IMR-90 (cell line): ENCODE measurements around the gene PPP1R37. TPM values are rescaled to one million over a fixed set of nuclear protein-coding genes. Genes with fewer than 3 reads are reported as not detected.
A peak's percentile ranks its signal among the peaks of the same experiment; 100 is the strongest.

Experiments used
- ATAC-seq: fragments of 200-7000 bp; cut with Tn5 transposase; 2 replicates; pipeline ENCODE4 v1.9.1; 2020; ENCODE audit warnings: low read depth, mild to moderate bottlenecking, moderate library complexity
- BruUV-seq: library from RNA; stranded (reverse); fragments of 400-500 nt; replicated peaks from 2 replicates; lab custom pipeline; 2021; lab: Mats Ljungman, UMichigan
- CTCF ChIA-PET: fragments of 300-600 bp; formaldehyde crosslinking; extraction: SDS; loops from one replicate; lab custom pipeline; 2021; ENCODE audit warnings: antibody characterized with exemption; lab: Yijun Ruan, JAX
- POLR2A ChIA-PET: fragments of 300-600 bp; sonication (Branson Sonifier 250); formaldehyde crosslinking; loops from one replicate; lab custom pipeline; 2022; ENCODE audit warnings: antibody characterized with exemption; ENCODE audit not compliant: unreplicated experiment; lab: Charles Lee
- DNase-seq: peaks from one replicate; pipeline ENCODE4 v3.0.0; 2013
- H2AFZ ChIP-seq: replicated peaks from 2 replicates; pipeline ENCODE3; 2013; ENCODE audit warnings: low read length, mild to moderate bottlenecking; ENCODE audit not compliant: poor library complexity
- H2AK5ac ChIP-seq: 2 replicates; pipeline ENCODE4 v1.6.1; 2013; ENCODE audit warnings: low read depth, low read length, inconsistent platforms
- H2AK9ac ChIP-seq: replicated peaks from 2 replicates; pipeline ENCODE3; 2013; ENCODE audit warnings: mild to moderate bottlenecking, low read depth, low read length, moderate library complexity; ENCODE audit not compliant: poor library complexity
- H2BK120ac ChIP-seq: 2 replicates; pipeline ENCODE4 v1.6.1; 2013; ENCODE audit warnings: low read depth, low read length, inconsistent platforms
- H2BK15ac ChIP-seq: 3 replicates; pipeline ENCODE4 v1.6.1; 2013; ENCODE audit warnings: low read depth, low read length, inconsistent platforms
- H2BK20ac ChIP-seq: 2 replicates; pipeline ENCODE4 v1.6.1; 2013; ENCODE audit warnings: low read depth, mild to moderate bottlenecking, inconsistent platforms, low read length, moderate library complexity
- H2BK5ac ChIP-seq: 2 replicates; pipeline ENCODE4 v1.6.1; 2013; ENCODE audit warnings: mild to moderate bottlenecking, low read depth, low read length, inconsistent platforms; ENCODE audit not compliant: poor library complexity, severe bottlenecking
- H3K14ac ChIP-seq: replicated peaks from 2 replicates; pipeline ENCODE4 v1.6.1; 2013; ENCODE audit warnings: low read depth, low read length, inconsistent platforms
- H3K18ac ChIP-seq: 2 replicates; pipeline ENCODE4 v1.6.1; 2013; ENCODE audit warnings: low read depth, low read length, control low read depth
- H3K23ac ChIP-seq: 2 replicates; pipeline ENCODE4 v1.6.1; 2013; ENCODE audit warnings: low read depth, low read length, inconsistent platforms
- H3K27ac ChIP-seq: 2 replicates; pipeline ENCODE4 v1.5.1; 2013; ENCODE audit warnings: mild to moderate bottlenecking, control low read depth, low read length; ENCODE audit not compliant: insufficient read depth
- H3K27me3 ChIP-seq: 2 replicates; pipeline ENCODE4 v1.6.1; 2013; ENCODE audit warnings: low read length; ENCODE audit not compliant: control insufficient read depth, insufficient read depth
- H3K36me3 ChIP-seq: 2 replicates; pipeline ENCODE4 v1.6.1; 2013; ENCODE audit warnings: low read length, mixed read lengths; ENCODE audit not compliant: control insufficient read depth, insufficient read depth
- H3K4ac ChIP-seq: 2 replicates; pipeline ENCODE4 v1.6.1; 2013; ENCODE audit warnings: low read depth, low read length, inconsistent platforms
- H3K4me1 ChIP-seq: 2 replicates; pipeline ENCODE4 v1.6.1; 2013; ENCODE audit warnings: low read length, mixed read lengths; ENCODE audit not compliant: control insufficient read depth, insufficient read depth
- H3K4me2 ChIP-seq: 2 replicates; pipeline ENCODE4 v1.6.1; 2013; ENCODE audit warnings: low read depth, mild to moderate bottlenecking, control low read depth, low read length, moderate library complexity
- H3K4me3 ChIP-seq: 2 replicates; pipeline ENCODE4 v1.5.1; 2013; ENCODE audit warnings: low read depth, mild to moderate bottlenecking, control low read depth, low read length, moderate library complexity; ENCODE audit not compliant: insufficient read depth
- H3K56ac ChIP-seq: 2 replicates; pipeline ENCODE4 v1.6.1; 2013; ENCODE audit warnings: low read length, inconsistent platforms; ENCODE audit not compliant: insufficient read depth; ENCODE audit errors: extremely low read depth
- H3K79me1 ChIP-seq, 2 experiments: 2 replicates each; pipeline ENCODE4 v1.6.1; 2013; ENCODE audit warnings: low read length in 2 of 2, inconsistent platforms in 1 of 2, low read depth in 1 of 2
- H3K9ac ChIP-seq: 2 replicates; pipeline ENCODE4 v1.6.1; 2013; ENCODE audit warnings: low read depth, low read length, control low read depth
- H3K9me1 ChIP-seq: 2 replicates; pipeline ENCODE4 v1.6.1; 2013; ENCODE audit warnings: low read length, inconsistent platforms; ENCODE audit not compliant: insufficient read depth
- H3K9me3 ChIP-seq: 2 replicates; pipeline ENCODE4 v1.6.1; 2013; ENCODE audit warnings: low read length; ENCODE audit not compliant: control insufficient read depth, insufficient read depth
- H4K20me1 ChIP-seq: 2 replicates; pipeline ENCODE4 v1.6.1; 2013; ENCODE audit warnings: low read length, inconsistent platforms; ENCODE audit not compliant: insufficient read depth
- H4K5ac ChIP-seq: 2 replicates; pipeline ENCODE4 v1.6.1; 2013; ENCODE audit warnings: mild to moderate bottlenecking, low read depth, low read length, control low read depth
- H4K8ac ChIP-seq, 2 experiments: 2 replicates each; pipeline ENCODE4 v1.6.1; 2013; ENCODE audit warnings: low read depth in 2 of 2, low read length in 2 of 2, control low read depth in 1 of 2, inconsistent platforms in 1 of 2
- H4K91ac ChIP-seq: 2 replicates; pipeline ENCODE4 v1.6.1; 2013; ENCODE audit warnings: low read depth, low read length, inconsistent platforms; ENCODE audit not compliant: insufficient read depth
- BHLHE40 ChIP-seq: fragments of 150-350 bp; IDR thresholded peaks from 2 replicates; pipeline ENCODE4 v1.6.1; 2016; ENCODE audit warnings: mild to moderate bottlenecking, low read depth, low read length
- CEBPB ChIP-seq: IDR thresholded peaks from 2 replicates; pipeline ENCODE4 v1.6.1; 2012; ENCODE audit warnings: low read depth, low read length, improper control_type of control experiment
- CHD1 ChIP-seq: IDR thresholded peaks from 2 replicates; pipeline ENCODE4 v1.6.1; 2012; ENCODE audit warnings: low read depth, low read length, improper control_type of control experiment
- CTCF ChIP-seq: conservative IDR thresholded peaks from 2 replicates; pipeline ENCODE4 v1.5.1; 2012; ENCODE audit warnings: mild to moderate bottlenecking, low read depth, low read length, improper control_type of control experiment
- FOS ChIP-seq: fragments of 150-350 bp; IDR thresholded peaks from 2 replicates; pipeline ENCODE4 v1.6.1; 2016; ENCODE audit warnings: low read depth, low read length
- MAFK ChIP-seq: IDR thresholded peaks from 2 replicates; pipeline ENCODE4 v1.6.1; 2012; ENCODE audit warnings: low read depth, low read length, improper control_type of control experiment
- MAZ ChIP-seq: IDR thresholded peaks from 2 replicates; pipeline ENCODE4 v1.6.1; 2012; ENCODE audit warnings: low read depth, mild to moderate bottlenecking, low read length, improper control_type of control experiment, moderate library complexity, borderline replicate concordance
- MXI1 ChIP-seq: IDR thresholded peaks from 2 replicates; pipeline ENCODE4 v1.6.1; 2012; ENCODE audit warnings: low read depth, mild to moderate bottlenecking, low read length, moderate library complexity, borderline replicate concordance
- NFE2L2 ChIP-seq: fragments of 150-350 bp; IDR thresholded peaks from 2 replicates; pipeline ENCODE4 v1.6.1; 2016; ENCODE audit warnings: low read depth, mild to moderate bottlenecking, low read length
- POLR2A ChIP-seq: IDR thresholded peaks from 2 replicates; pipeline ENCODE4 v1.6.1; 2012; ENCODE audit warnings: mild to moderate bottlenecking, low read depth, low read length
- RAD21 ChIP-seq: IDR thresholded peaks from 2 replicates; pipeline ENCODE4 v1.6.1; 2012; ENCODE audit warnings: low read length, improper control_type of control experiment
- RCOR1 ChIP-seq: IDR thresholded peaks from 2 replicates; pipeline ENCODE4 v1.6.1; 2012; ENCODE audit warnings: mild to moderate bottlenecking, low read length, improper control_type of control experiment; ENCODE audit not compliant: insufficient replicate concordance
- SMC3 ChIP-seq: fragments of 150-350 bp; IDR thresholded peaks from 2 replicates; pipeline ENCODE4 v1.6.1; 2016; ENCODE audit warnings: low read depth, mild to moderate bottlenecking, antibody characterized with exemption, low read length, moderate library complexity
- USF2 ChIP-seq: fragments of 150-350 bp; IDR thresholded peaks from 2 replicates; pipeline ENCODE4 v1.6.1; 2017; ENCODE audit warnings: mild to moderate bottlenecking, antibody characterized with exemption, low read length, low read depth
- WGBS, 2 experiments: methylation state at CpG; one replicate each; pipeline versions ENCODE4 v1.1.5 to v1.1.7; 2013; ENCODE audit warnings: missing lambda C conversion rate in 2 of 2; ENCODE audit not compliant: insufficient read length in 1 of 2; ENCODE audit errors: extremely low coverage in 2 of 2; 5-methylcytosine and 5-hydroxymethylcytosine counted together
- dilution Hi-C: fragments of 300-500 bp; cut with HindIII; formaldehyde crosslinking; loops from one replicate; pipeline ENCODE4 v1.14.3; 2018; ENCODE audit warnings: low sequenced_read_pairs; ENCODE audit not compliant: unreplicated experiment
- in situ Hi-C: fragments of 300-500 bp; cut with MboI; formaldehyde crosslinking; loops from 3 replicates; pipeline ENCODE4 v1.14.3; 2019; ENCODE audit warnings: low sequenced_read_pairs, inconsistent platforms, mixed read lengths
- intact Hi-C: fragments of 100-400 bp; cut with micrococcal nuclease; formaldehyde crosslinking; loops from 2 replicates; pipeline ENCODE4 v1.10.0; 2022
- polyA plus RNA-seq, 3 experiments: library from polyadenylated mRNA; depleted of rRNA; stranded (reverse); fragments of >200 nt; gene quantifications; 2 replicates each; pipeline ENCODE4 v1.2.3, GENCODE V29; 2012; ENCODE audit warnings: low replicate concordance in 1 of 3
- total RNA-seq: library from RNA; depleted of rRNA; stranded (reverse); fragments of >200 nt; gene quantifications from 2 replicates; pipeline ENCODE4 v1.2.3, GENCODE V29; 2012

The PPP1R37 gene
- total and polyA plus RNA-seq, 2 of the 4 experiments (the other 2 are of a cell fraction) = 13.1 to 18.5 TPM

- WGBS, 2 experiments = 1% methylated on average over 22 of the region's 51 CpGs; no CpG with 5 or more reads in 1 of the 2 experiments
- Histone ChIP-seq H3K36me3 (peaks cover 4% of the 10 kb centered on the region; the same call in 1 of the 2 replicates), H4K91ac (no peak within 1 kb of the TSS; the same call in 1 of the 2 replicates), H3K18ac (0 out of 2 replicates have a peak within 1 kb of the TSS, but pooled peaks have one; percentile 12), H2BK120ac (no peak within 1 kb of the TSS), H2AK5ac (peak within 1 kb of the TSS; percentile 43; the same call in 1 of the 2 replicates), H2BK15ac (no peak within 1 kb of the TSS), H3K27me3 (no peaks in the 10 kb centered on the region), H3K9me1 (0 out of 2 replicates have a peak, but pooled peaks cover 12% of the 10 kb centered on the region), H4K8ac (peak within 1 kb of the TSS; percentile 59 to 91; a peak in 3 of 4 replicates), H2AFZ (peak within 1 kb of the TSS; percentile 99), H3K27ac (peak within 1 kb of the TSS; percentile 69), H4K5ac (peak within 1 kb of the TSS; percentile 57; the same call in 1 of the 2 replicates), H3K56ac (peak within 1 kb of the TSS; percentile 51), H2BK5ac (peak within 1 kb of the TSS; percentile 64), H3K4me3 (peak within 1 kb of the TSS; percentile 79), H4K20me1 (peaks cover 16% of the 10 kb centered on the region; the same call in 1 of the 2 replicates), H2BK20ac (no peak within 1 kb of the TSS), H3K4me2 (peak within 1 kb of the TSS; percentile 96), H3K4me1 (peaks cover 4% of the 10 kb centered on the region; the same call in 1 of the 2 replicates), H3K23ac (peak within 1 kb of the TSS; percentile 83), H3K14ac (peak within 1 kb of the TSS; percentile 74), H3K79me1 (peaks cover 11 to 45% of the 10 kb centered on the region in 2 experiments), H3K9ac (peak within 1 kb of the TSS; percentile 63), H2AK9ac (peak within 1 kb of the TSS; percentile 98), H3K9me3 (no peaks in the 10 kb centered on the region), H3K4ac (peak within 1 kb of the TSS; percentile 54)
- BruUV-seq = no TSS peak
- in situ Hi-C loops = no loop called here
- peak; percentile 94 for ATAC-seq
- intact Hi-C loops = no loop called here
- ChIA-PET POLR2A (interaction anchor here (0.9 kb wide), 1 partner anchor 139 kb away, joined by 7 read pairs; the partner anchor contains the start of gene CLASRP), CTCF (interaction anchor here (0.7 to 0.8 kb wide), 2 partner anchors 26 to 32 kb away, joined by 3 to 4 read pairs; no protein-coding TSS in a partner anchor)
- dilution Hi-C loops = no loop called here
- peak; percentile 100 for DNase-seq
- TF ChIP-seq NFE2L2 (no peak; the same call in 1 of the 2 replicates), FOS (no peak; the same call in 1 of the 2 replicates), CHD1 (no peak), RAD21 (0 out of 2 replicates have a peak, but pooled peaks have one; percentile 3), CEBPB (peak; percentile 96), BHLHE40 (peak; percentile 86), SMC3 (no peak), USF2 (peak; percentile 91), MAZ (peak; percentile 73; the same call in 1 of the 2 replicates), CTCF (peak; percentile 55), POLR2A (peak; percentile 75), MAFK (0 out of 2 replicates have a peak, but pooled peaks have one; percentile 0), MXI1 (peak; percentile 94), RCOR1 (no peak)
Observed at GRCh38 chr19:45178262-45179071, 85.5 kb downstream of the PPP1R37 start, which contains the start of gene BLOC1S3. Gene BLOC1S3 (plus strand): TSS chr19:45178784. CDS start chr19:45179297, 513 bp downstream.
